HepG2 (cell line): ENCODE measurements around the gene METTL1. TPM values are rescaled to one million over a fixed set of nuclear protein-coding genes. Genes with fewer than 3 reads are reported as not detected.

Source experiments
- ARID3A ChIP-seq: IDR thresholded peaks from 2 replicates; pipeline ENCODE4 v1.6.1; 2012; ENCODE audit warnings: low read depth, low read length, improper control_type of control experiment
- CEBPB ChIP-seq: IDR thresholded peaks from 2 replicates; pipeline ENCODE4 v1.6.1; 2011; ENCODE audit warnings: low read depth, low read length, improper control_type of control experiment, borderline replicate concordance
- CEBPZ ChIP-seq: IDR thresholded peaks from 2 replicates; pipeline ENCODE4 v1.6.1; 2012; ENCODE audit warnings: low read length, improper control_type of control experiment
- FOXA1 ChIP-seq, 2 experiments: fragments of 450-650 bp in 1 of 2; sonication (generic) in 1 of 2; formaldehyde crosslinking in 1 of 2; IDR thresholded peaks; 2 replicates each; pipeline versions ENCODE4 v1.4.0 to v1.6.1; 2016 to 2020; ENCODE audit warnings: missing genetic modification reagents in 1 of 2
- RBM22 ChIP-seq: fragments of 200-400 bp; formaldehyde crosslinking; optimal IDR thresholded peaks from 2 replicates; pipeline ENCODE3; 2017; ENCODE audit warnings: mild to moderate bottlenecking, low read length, moderate library complexity
- THRA ChIP-seq: sonication (generic); formaldehyde crosslinking; IDR thresholded peaks from 2 replicates; pipeline ENCODE4 v1.4.0; 2020; ENCODE audit warnings: missing genetic modification reagents, borderline replicate concordance
- TOE1 ChIP-seq: sonication (generic); formaldehyde crosslinking; IDR thresholded peaks from 2 replicates; pipeline ENCODE4 v1.4.0; 2020; ENCODE audit warnings: mild to moderate bottlenecking, missing genetic modification reagents
- ZFAT ChIP-seq: sonication (generic); formaldehyde crosslinking; conservative IDR thresholded peaks from 2 replicates; pipeline ENCODE4 v1.8.1; 2023; ENCODE audit warnings: missing genetic modification reagents, inconsistent platforms
- ZNF407 ChIP-seq: sonication (generic); formaldehyde crosslinking; IDR thresholded peaks from one replicate; pipeline ENCODE4 v1.5.1; 2020; ENCODE audit warnings: mild to moderate bottlenecking, missing genetic modification reagents; ENCODE audit errors: not compliant biosample characterization
- ZNF432 ChIP-seq: sonication (generic); formaldehyde crosslinking; IDR thresholded peaks from 2 replicates; pipeline ENCODE4 v1.5.0; 2020; ENCODE audit warnings: missing genetic modification reagents, mild to moderate bottlenecking, borderline replicate concordance
- ZSCAN20 ChIP-seq: sonication (generic); formaldehyde crosslinking; IDR thresholded peaks from 2 replicates; pipeline ENCODE4 v1.4.0; 2020; ENCODE audit warnings: missing genetic modification reagents, mild to moderate bottlenecking, borderline replicate concordance
- polyA plus RNA-seq, 8 experiments: library from polyadenylated mRNA; depleted of rRNA in 3 of 8; stranded (reverse) in 7 of 8; unstranded in 1 of 8; fragments of >200 nt; fragmentation: Illumina TruSeq in 4 of 8; extraction: Trizol in 4 of 8; gene quantifications; 2 replicates each; pipeline versions ENCODE4 v1.2.1 to v1.2.3, GENCODE V29; 2011 to 2016; ENCODE audit warnings: low read depth in 4 of 8, missing spikeins in 1 of 8, mixed read lengths in 1 of 8; ENCODE audit not compliant: insufficient read depth in 1 of 8
- total RNA-seq, 5 experiments: library from RNA; depleted of rRNA; stranded (reverse); fragments of >200 nt; fragmentation: Illumina TruSeq; extraction: Trizol; gene quantifications; 2 replicates each; pipeline ENCODE4 v1.2.3, GENCODE V29; 2016; ENCODE audit warnings: low read depth in 1 of 5

The METTL1 gene
- total and polyA plus RNA-seq, 2 of the 13 experiments (the other 11 are each of a cell fraction or from before 2014, with no cell fraction given): 34.7 to 36.9 TPM

- peak; percentile 93 for TF ChIP-seq CEBPB
- no peak for TF ChIP-seq CEBPZ
- TF ChIP-seq RBM22: no peak
- no peak for TF ChIP-seq ZSCAN20 (CRISPR knock-in tag)
- no peak for TF ChIP-seq TOE1 (CRISPR knock-in tag)
- TF ChIP-seq ZFAT (CRISPR knock-in tag): no peak
- TF ChIP-seq ZNF432: no peak
- no peak for TF ChIP-seq FOXA1 (IDR thresholded peaks at IDR 0.05)
- TF ChIP-seq FOXA1 (CRISPR knock-in tag; IDR thresholded peaks at IDR 0.05): peak; percentile 76
- TF ChIP-seq ARID3A: 0 out of 2 replicates have a peak, but pooled peaks have one; percentile 36
- peak; percentile 50 for TF ChIP-seq ZNF407 (CRISPR knock-in tag)
- TF ChIP-seq THRA (CRISPR knock-in tag): peak; percentile 57; the same call in 1 of the 2 replicates
Observed at GRCh38 chr12:57782608-57783465, 10.9 kb upstream of the METTL1 start, which contains the start of gene TSFM (continued).
